ENCODE measurements around the gene ALOXE3.

Gene ALOXE3

GRCh38 chr17:8137645-8138373, 19.5 kb upstream of the ALOXE3 start:
- Histone ChIP-seq H3K79me2 (ENCODE audit: insufficient read depth, low read length) (no peaks in the 10 kb centered on the region), H3K4me2 (ENCODE audit: insufficient read depth, low read length) (peak overlapping the region; percentile 83), H2AFZ (ENCODE audit: low read depth, low read length) (peak overlapping the region; percentile 78), H3K36me3 (ENCODE audit: insufficient read depth, low read length) (peaks cover 26% of the 10 kb centered on the region), H3K4me3 (ENCODE audit: low read depth in 1 of 2, low read length in 2 of 2) (peak overlapping the region; percentile 19 to 68; a peak in 3 of 4 replicates), H3K9me3 (ENCODE audit: insufficient read depth, low read length, severe bottlenecking) (no peaks in the 10 kb centered on the region), H3K4me1 (ENCODE audit: insufficient read depth, low read length) (peaks cover 29% of the 10 kb centered on the region), H3K27ac (ENCODE audit: low read length) (peak overlapping the region; percentile 93), H3K27me3 (ENCODE audit: insufficient read depth, low read length, poor library complexity) (no peaks in the 10 kb centered on the region), H3K9ac (ENCODE audit: low read depth, low read length) (peak overlapping the region; percentile 66), H4K20me1 (ENCODE audit: insufficient read depth, low read length) (no peaks in the 10 kb centered on the region)
- TF ChIP-seq EZH2 (IDR thresholded peaks at IDR 0.05; ENCODE audit: borderline replicate concordance, low read depth, low read length, severe bottlenecking): no peak
- no peak for TF ChIP-seq CTCF (IDR thresholded peaks at IDR 0.05; ENCODE audit: borderline replicate concordance, extremely low read depth, low read length, poor library complexity, severe bottlenecking)
- no peak for ATAC-seq (ENCODE audit: insufficient read depth, low read depth)
- DNase-seq: no peak

- H3K4me3 ChIP-seq (ENCODE audit: low read depth in 1 of 2, low read length in 2 of 2): no peak overlapping the region
- H3K27me3 ChIP-seq (ENCODE audit: insufficient read depth, low read length, poor library complexity): peaks cover 3% of the 10 kb centered on the region
- DNase-seq (no peak), ATAC-seq (ENCODE audit: insufficient read depth, low read depth) (no peak)
- TF ChIP-seq CTCF (IDR thresholded peaks at IDR 0.05; ENCODE audit: borderline replicate concordance, extremely low read depth, low read length, poor library complexity, severe bottlenecking) (no peak), EZH2 (IDR thresholded peaks at IDR 0.05; ENCODE audit: borderline replicate concordance, low read depth, low read length, severe bottlenecking) (no peak)
- no peak overlapping the region for H3K4me2 ChIP-seq (ENCODE audit: insufficient read depth, low read length)
- H3K27ac ChIP-seq (ENCODE audit: low read length): no peak overlapping the region
- H3K79me2 ChIP-seq (ENCODE audit: insufficient read depth, low read length): no peaks in the 10 kb centered on the region
- no peaks in the 10 kb centered on the region for H3K9me3 ChIP-seq (ENCODE audit: insufficient read depth, low read length, severe bottlenecking)
- no peaks in the 10 kb centered on the region for H3K36me3 ChIP-seq (ENCODE audit: insufficient read depth, low read length)
- H2AFZ ChIP-seq (ENCODE audit: low read depth, low read length): no peak overlapping the region
- H4K20me1 ChIP-seq (ENCODE audit: insufficient read depth, low read length): no peaks in the 10 kb centered on the region
- H3K4me1 ChIP-seq (ENCODE audit: insufficient read depth, low read length): peaks cover 15% of the 10 kb centered on the region
- no peak overlapping the region for H3K9ac ChIP-seq (ENCODE audit: low read depth, low read length)
These were observed 15.6 kb upstream of the ALOXE3 start for GRCh38 chr17:8133941-8134340.

- H3K4me2 ChIP-seq (ENCODE audit: insufficient read depth, low read length): no peak overlapping the region
- ATAC-seq (ENCODE audit: insufficient read depth, low read depth) (no peak), DNase-seq (no peak)
- peaks cover 3% of the 10 kb centered on the region for H3K27me3 ChIP-seq (ENCODE audit: insufficient read depth, low read length, poor library complexity)
- H2AFZ ChIP-seq (ENCODE audit: low read depth, low read length): no peak overlapping the region
- H3K79me2 ChIP-seq (ENCODE audit: insufficient read depth, low read length): no peaks in the 10 kb centered on the region
- H3K9me3 ChIP-seq (ENCODE audit: insufficient read depth, low read length, severe bottlenecking): no peaks in the 10 kb centered on the region
- H3K36me3 ChIP-seq (ENCODE audit: insufficient read depth, low read length): no peaks in the 10 kb centered on the region
- TF ChIP-seq EZH2 (IDR thresholded peaks at IDR 0.05; ENCODE audit: borderline replicate concordance, low read depth, low read length, severe bottlenecking): no peak
- TF ChIP-seq CTCF (IDR thresholded peaks at IDR 0.05; ENCODE audit: borderline replicate concordance, extremely low read depth, low read length, poor library complexity, severe bottlenecking): no peak
- no peak overlapping the region for H3K27ac ChIP-seq (ENCODE audit: low read length)
- H3K4me1 ChIP-seq (ENCODE audit: insufficient read depth, low read length): peaks cover 14% of the 10 kb centered on the region
- H4K20me1 ChIP-seq (ENCODE audit: insufficient read depth, low read length): no peaks in the 10 kb centered on the region; the same call in 1 of the 2 replicates
- no peak overlapping the region for H3K9ac ChIP-seq (ENCODE audit: low read depth, low read length)
- no peak overlapping the region for H3K4me3 ChIP-seq (ENCODE audit: low read depth in 1 of 2, low read length in 2 of 2)
These were observed 15.1 kb upstream of the ALOXE3 start for GRCh38 chr17:8133399-8133798.

Data from DND-41 (cell line).